ENCODE measurements around the gene IFRD1.

Gene IFRD1

GRCh38 chr7:112495810-112496462, 45.7 kb downstream of the IFRD1 start:
- peak; percentile 54 for TF ChIP-seq CTCF (IDR thresholded peaks at IDR 0.05; ENCODE audit: low read depth, low read length, missing control alignments)
- no peak for DNase-seq (ENCODE audit: low read depth)

GRCh38 chr7:112497481-112497880, 47.2 kb downstream of the IFRD1 start:
- no peak overlapping the region for H3K4me3 ChIP-seq (ENCODE audit: low read depth, low read length)
- TF ChIP-seq CTCF (IDR thresholded peaks at IDR 0.05; ENCODE audit: low read depth, low read length, missing control alignments) = no peak
- no peak for DNase-seq (ENCODE audit: low read depth)

More at GRCh38 chr7:112495810-112496462, 45.7 kb downstream of the IFRD1 start:
- H3K4me3 ChIP-seq (ENCODE audit: low read depth, low read length) = no peak overlapping the region

GRCh38 chr7:112500619-112501018, 50.4 kb downstream of the IFRD1 start:
- no peak for TF ChIP-seq CTCF (IDR thresholded peaks at IDR 0.05; ENCODE audit: low read depth, low read length, missing control alignments)
- no peak for DNase-seq (ENCODE audit: low read depth)
- H3K4me3 ChIP-seq (ENCODE audit: low read depth, low read length) = no peak overlapping the region

GRCh38 chr7:112501801-112502503, 51.7 kb downstream of the IFRD1 start:
- TF ChIP-seq CTCF (IDR thresholded peaks at IDR 0.05; ENCODE audit: low read depth, low read length, missing control alignments) = no peak
- DNase-seq (ENCODE audit: low read depth) = no peak
- H3K4me3 ChIP-seq (ENCODE audit: low read depth, low read length) = no peak overlapping the region

- no peak overlapping the region for H3K4me3 ChIP-seq (ENCODE audit: low read depth, low read length)
- DNase-seq (ENCODE audit: low read depth) = no peak
- TF ChIP-seq CTCF (IDR thresholded peaks at IDR 0.05; ENCODE audit: low read depth, low read length, missing control alignments) = no peak
These were observed 52.4 kb downstream of the IFRD1 start for GRCh38 chr7:112502700-112503099.

GRCh38 chr7:112503361-112503972, 53.2 kb downstream of the IFRD1 start:
- no peak overlapping the region for H3K4me3 ChIP-seq (ENCODE audit: low read depth, low read length)
- no peak for TF ChIP-seq CTCF (IDR thresholded peaks at IDR 0.05; ENCODE audit: low read depth, low read length, missing control alignments)
- DNase-seq (ENCODE audit: low read depth) = no peak
